CD4-positive, alpha-beta T cell treated with Interleukin-12 subunit alpha and Interleukin-12 subunit beta, for 1 hour (primary cell): Measurements from ENCODE around the gene C3orf70.

Experiments used
- DNase-seq: peaks from one replicate; pipeline ENCODE4 v3.0.0-alpha.2; 2020

C3orf70 gene

DNA sequence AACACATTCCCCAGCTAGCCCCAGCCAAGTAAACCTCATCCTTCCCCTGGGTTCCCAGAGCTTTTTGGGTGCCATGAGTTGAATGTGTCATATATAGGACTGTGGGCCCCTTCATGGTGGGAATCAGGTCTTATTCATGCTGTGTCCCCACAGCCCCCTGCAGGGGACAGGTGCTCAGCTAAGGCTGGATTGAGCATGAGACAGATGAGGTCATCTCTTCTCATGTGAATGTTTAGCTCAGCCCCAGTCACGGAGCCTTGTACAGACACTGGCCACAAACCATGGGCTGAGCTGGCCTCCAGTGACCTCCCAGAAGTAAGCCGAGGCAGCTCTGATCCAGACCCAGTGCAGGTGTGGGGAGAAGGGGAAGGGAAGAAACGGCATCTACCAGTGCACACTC, 70.7 kb downstream of the C3orf70 start:
- DNase-seq: no peak

DNA sequence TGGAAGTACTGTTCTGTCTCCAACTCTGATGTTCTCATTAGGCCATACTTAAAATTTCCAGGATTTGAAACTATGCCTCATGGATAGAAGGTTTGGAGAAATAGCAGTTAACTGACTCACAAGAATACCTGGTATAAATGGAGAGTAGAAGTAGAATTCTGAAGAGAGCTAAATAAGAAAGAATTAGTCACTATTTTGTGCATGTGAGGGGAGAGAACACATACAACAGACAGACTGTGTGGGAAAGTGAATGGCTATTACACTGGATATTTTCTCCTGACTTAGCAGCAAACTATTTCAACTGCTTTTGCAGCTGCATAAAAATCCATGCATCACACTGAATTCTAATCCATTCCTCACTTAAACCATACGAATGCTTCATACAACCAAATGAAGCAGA, 71.3 kb downstream of the C3orf70 start:
- no peak for DNase-seq

DNA sequence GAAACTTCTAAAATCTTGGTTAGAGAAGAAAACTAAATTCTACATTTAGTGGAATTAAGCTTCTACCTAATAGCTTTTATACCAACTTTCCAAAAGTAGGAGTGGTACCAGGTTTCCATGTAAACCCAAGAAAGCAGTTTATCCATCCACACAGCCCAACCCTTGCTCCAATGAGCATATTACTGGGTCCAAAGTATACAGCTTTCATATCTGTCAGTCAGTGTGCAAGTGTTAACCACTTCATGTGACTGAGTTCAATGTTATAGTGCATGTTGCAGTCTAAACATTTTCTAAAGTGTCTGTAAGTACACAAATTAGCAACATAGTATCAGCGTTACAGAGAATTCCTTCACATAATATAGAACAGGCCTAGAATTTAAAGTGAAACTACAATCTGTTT, 73.2 kb downstream of the C3orf70 start:
- no peak for DNase-seq

DNA sequence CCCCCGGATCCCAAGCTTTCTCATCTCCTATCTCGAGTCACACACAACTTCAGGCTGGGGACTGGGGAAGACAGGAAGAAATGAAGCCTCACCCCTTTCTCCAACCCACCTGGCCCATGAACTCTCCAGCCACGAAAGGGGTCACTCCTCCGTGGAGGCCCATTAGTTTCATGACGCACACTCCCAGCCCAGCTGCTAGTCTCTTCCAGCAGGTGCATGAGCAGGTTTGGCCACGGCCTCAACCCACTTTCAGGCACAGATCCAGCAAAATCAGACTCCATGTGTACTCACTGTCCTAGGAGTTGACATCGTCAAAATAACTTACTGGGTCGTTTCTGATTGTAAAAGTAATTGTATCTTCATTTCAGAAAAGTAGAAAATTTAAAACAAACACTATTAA, 76.6 kb downstream of the C3orf70 start:
- DNase-seq: no peak

DNA sequence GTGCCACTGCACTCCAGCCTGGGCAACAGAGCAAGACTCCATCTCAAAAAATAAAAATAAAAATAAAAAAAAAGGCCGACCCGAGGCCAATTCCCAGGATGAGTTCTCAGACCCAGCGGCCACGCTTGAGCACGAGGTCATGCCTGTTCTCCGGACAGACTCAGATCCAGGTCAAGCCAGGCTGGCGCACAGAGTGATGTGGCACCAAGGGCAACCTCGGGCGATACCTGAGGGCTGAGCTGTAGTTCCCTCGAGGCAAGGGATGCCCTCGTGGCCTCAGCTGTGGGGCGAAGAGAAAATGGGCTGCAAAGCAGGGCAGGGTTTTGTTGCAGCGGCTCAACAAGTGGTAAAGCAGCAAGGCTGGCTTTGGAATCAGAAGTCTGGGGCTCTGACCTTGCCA, 77.3 kb downstream of the C3orf70 start:
- DNase-seq: no peak

DNA sequence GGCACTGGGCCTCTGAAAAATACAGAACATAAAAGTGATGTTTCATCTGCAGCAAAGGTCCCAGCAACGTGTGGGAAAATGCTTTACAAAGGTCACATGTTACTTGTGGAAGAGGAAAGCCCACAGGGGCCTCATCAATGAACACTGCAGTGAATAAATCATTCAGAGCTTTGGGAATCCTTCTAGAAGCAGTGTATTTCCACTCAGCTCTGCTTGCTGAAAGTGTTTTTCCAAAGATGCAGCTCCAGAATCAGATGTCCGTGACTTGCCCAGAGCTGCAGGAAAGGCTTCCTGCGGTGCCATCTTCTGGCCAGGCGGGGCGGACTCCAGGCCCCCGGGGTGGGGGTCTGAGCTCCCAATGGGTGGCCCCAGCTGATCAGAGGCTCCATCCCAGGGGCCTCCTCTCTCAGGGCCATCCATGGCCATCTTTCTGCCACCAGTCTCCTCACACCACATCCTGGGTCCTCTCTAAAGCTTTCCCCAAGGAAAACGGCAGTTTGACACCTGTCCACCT, 81.5 kb downstream of the C3orf70 start:
- DNase-seq: no peak

DNA sequence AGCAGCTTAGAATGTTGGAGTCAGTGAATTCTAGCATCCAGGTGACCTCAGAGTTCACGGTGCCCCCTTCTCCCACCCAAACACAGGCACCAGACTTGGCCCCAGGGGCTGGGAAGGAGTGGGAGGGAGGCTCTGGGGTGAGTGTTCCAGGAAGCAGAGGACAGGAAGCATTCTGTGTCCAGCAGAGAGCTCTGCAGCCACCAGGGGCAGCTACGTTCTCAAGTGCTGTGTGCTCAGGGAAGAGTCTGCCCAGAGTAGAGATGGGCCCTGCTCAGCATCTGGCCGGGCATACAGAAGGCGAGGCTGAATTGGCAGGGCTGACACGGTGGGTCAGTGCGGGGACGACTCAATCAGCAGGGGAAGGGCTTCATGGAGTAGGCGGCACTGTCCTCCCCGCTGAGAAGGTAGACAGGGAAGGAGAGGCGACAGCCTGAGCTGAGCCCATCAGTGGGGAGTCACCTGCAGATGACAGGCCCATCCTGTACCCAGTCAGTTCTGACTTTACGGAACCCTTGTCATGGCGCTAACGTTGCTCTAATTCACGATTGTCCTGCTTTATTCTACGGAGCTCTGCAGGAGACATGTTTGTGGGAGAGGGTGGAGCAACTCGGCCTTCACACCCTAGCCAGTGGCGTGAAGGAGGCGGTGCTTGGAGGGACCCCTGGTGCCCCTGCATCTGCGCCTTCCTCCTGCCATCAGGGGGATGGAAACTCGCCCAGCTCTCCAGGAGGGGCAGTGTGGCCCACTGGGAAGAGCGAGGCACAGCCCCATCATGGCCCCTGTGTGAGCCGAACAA, 82.2 kb downstream of the C3orf70 start:
- no peak for DNase-seq

DNA sequence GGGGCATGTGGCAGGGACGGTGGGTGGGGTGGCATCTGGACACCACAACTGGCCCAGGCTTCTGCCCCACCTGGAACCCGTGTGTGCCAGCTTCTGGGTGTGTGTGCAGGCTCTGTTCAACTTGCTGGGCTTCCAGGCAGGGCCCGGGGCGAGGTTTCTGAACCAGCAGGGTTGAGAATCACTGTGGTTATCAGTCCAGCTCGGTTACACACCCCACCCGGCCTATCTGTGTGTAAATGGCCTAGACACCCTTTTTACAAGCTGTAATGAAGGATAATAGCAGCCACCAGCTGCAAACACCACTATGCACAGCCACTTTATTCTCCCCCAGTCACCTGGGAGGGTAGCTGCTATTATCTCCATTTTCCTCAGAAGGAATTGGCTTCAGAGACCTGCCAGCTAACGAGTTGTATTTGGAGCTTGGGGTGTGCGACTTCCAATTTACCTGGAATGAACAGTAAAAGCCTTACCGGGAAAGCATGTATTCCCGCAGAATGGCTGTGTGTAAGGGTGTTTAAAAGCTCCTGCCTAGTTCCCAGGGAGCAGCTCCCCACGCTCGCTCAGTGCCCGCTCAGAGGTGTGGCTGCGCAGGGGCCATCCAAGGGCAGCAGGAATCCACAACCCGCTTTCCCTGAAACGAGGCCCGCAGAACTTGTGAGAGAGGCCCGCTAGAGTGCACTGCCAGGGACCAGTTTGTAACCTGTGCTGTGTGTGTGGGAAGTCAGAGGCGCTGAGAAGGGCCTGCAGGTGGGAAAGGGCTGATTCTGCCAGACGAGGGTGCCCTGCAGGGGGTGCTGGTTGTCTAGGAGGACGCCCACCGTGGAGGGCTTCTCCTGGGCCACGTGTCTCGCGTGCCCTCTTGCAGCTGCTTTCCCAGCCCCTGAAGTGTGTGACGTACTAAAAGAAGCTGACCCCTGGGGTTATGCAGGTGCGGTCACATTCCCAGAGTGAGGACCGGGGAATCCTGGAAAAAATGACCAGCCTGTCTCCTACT, 83.5 kb downstream of the C3orf70 start:
- no peak for DNase-seq

DNA sequence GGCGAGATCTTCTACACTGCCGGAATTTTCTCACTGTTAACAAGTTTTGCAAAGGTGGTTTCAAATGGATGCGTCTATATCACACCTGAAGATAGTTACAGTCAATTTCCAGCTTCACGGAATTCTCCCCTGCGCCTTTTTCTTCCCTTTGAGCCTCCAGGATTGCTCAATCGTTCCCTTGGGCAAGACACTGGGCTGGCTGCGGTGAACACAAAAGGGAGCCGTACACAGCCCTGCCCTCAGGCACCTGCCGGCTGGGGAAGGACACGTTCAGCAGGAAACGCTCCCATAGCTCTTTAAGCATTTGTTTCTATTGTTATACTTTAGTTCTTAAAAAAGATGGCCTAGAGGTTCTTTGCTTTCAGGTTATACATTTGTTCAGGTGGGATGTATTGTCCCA, 85.7 kb downstream of the C3orf70 start:
- DNase-seq: no peak

DNA sequence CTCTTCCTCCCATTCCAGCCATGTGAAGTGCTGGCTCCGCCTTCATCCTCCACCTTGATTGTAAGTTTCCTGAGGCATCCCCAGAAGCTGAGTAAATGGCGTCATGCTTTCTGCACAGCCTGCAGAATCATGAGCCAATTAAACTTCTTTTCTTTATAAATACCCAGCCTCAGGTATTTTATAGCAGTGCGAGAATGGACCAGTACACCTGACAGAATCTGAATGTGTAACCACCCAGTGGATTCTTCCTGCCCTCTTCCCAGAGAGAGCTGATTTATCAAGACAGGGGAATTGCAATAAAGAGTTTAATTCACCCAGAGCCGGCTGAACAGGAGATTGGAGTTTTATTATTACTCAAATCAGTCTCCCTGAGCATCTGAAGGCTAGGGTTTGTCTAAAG, 86.6 kb downstream of the C3orf70 start:
- DNase-seq: no peak

DNA sequence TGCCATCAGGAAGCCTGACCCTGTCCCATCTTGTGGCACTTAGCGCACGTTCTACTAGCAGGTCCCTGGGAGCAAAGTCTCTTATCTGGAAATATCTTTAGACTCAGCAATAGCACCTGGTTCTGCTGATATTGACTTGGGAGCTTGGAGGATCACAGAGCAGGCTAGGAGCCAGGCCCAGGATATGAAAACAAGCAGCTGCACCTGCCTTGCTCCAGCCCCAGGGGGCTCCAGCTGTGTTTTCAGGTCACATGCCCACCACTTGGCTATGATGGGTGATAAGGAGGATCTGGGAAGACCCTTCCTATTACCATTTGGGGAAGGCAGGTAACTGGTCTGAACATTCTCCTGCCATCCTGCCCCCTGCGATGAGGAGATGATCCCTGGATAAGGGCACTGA, 87.8 kb downstream of the C3orf70 start:
- DNase-seq: no peak

DNA sequence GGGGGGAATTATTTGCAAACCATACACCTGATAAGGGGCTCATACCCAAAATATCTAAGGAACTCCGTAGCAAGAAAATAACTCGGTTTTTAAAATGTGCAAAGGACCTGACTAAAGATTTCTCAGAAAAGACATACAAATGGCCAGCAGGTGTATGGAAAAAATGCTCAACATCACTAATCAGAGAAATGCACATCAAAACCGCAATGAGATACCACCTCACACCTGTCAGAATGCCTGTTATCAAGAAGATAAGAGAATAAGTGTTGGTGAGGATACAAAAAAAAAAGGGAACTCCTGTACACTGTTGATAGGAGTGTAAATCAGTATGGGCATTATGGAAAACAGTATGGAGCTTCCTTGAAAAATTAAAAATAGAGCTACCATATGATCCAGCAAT, 89.4 kb downstream of the C3orf70 start:
- no peak for DNase-seq

DNA sequence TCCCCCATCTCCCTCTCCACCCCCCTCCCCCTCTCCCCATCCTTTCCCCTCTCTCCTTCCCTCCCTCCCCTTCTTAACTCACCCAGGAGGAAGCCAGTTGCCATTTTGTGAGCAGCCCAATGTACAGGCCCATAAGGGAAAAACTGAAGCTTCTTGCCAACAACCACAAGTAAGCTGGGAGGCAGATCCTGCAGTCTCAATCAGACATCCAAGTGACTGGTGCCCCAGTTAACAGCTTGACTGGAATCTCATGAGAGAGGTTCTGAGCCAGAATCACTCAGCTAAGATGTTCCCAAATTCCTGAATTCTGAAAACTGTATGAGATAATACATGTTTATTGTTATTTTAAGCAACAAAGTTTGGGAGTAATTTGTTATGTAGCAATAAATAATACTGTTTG, 90.7 kb downstream of the C3orf70 start:
- DNase-seq: no peak

DNA sequence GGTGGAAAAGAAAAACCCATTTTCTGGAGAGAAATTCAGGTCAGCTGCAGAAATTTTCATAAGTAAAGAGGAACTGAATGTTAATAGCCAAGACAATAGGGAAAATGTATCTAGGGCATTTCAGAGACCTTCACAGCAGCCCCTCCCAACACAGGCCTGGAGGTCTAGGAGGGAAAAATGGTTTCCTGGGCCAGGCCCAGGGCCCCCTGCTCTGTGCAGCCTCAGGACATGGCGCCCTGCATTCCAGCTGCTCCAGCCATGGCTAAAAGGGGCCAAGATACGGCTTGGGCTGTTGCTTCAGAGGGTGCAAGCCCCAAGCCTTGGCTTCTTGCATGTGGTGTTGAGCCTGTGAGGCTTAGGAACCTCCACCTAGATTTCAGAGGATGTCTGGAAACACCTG, 92.2 kb downstream of the C3orf70 start:
- no peak for DNase-seq

DNA sequence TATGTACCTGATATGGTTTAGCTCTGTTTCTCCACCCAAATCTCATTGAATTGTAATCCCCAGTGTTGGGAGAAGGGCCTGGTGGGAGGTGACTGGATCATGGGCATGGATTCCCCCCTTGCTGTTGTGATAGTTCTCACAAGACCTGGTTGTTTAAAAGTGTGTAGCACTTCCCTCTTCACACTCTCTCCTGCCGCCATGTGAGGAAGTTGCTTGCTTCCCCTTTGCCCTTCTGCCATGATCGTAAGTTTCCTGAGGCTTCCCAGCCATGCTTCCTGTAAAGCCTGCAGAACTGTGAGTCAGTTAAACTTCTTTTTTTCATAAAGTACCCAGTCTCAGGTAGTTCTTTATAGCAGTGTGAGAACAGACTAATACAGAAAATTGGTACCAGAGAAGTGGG, 93.1 kb downstream of the C3orf70 start:
- DNase-seq: no peak

DNA sequence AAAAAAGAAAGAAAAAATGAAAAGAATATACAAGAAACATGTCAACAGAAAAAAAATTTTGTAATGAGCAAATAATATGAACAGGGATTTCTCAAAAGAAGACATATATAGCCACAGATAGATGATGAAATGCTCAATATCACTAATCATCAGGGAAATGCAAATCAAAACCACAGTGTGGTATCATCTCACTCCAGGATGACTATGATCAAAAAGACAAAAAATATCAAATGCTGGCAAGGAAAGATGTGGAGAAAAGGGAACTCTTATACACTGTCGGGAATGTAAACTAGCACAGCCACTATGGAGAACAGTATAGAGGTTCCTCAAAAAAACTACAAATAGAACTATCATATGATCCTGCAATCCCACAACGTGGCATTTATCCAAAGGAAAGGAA, 94.1 kb downstream of the C3orf70 start:
- DNase-seq: no peak

DNA sequence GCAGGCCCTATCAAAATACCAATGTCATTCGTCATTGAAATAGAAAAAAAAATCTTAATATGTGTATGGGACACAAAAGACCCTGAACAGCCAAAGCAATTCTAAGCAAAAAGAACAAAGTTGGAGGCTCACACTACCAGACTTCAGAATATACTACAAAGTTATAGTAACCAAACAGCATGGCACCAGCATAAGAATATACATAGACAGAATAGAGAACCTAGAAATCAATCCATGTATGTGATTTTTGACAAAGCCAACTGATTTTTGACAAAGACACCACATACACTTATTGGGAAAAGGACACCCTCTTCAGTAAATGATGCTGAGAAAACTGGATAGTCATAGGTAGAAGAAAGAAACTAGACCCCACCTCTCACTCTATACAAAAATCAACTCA, 95.0 kb downstream of the C3orf70 start:
- no peak for DNase-seq

DNA sequence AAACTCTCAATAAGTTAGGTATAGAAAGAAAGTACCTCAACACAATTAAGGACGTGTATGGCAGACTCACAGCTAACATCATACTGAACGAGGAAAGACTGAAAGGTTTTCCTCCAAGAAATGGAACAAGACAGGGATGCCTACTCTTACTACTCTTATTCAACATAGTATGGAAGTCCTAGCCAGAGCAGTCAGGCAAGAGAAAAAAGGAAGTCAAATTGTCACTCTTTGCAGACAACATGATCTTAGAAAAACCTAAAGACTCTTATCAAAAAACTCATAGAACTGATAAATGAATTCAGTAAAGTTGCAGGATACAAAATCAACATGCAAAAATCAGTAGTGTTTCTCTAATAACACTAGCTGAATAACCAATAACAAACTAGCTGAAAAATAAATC, 96.0 kb downstream of the C3orf70 start:
- no peak for DNase-seq

DNA sequence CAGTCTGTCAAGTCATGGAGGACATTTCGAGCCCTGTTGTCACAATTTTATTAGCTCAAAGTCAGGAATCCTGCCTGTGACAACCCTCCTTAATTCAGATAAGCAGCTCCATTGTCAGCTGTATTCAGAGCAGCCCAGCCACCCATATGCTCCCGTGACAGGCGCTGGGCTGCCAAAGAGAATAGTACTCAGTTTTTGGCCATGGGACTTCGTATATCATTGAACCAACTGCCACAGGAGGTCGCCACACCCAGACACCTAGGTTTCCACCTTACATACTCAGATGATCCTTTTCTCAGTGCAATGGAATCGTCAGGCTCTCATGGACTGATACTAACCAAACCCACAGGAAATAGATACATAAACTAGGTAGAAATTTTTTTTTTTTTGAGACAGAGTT, 100.2 kb downstream of the C3orf70 start:
- no peak for DNase-seq

DNA sequence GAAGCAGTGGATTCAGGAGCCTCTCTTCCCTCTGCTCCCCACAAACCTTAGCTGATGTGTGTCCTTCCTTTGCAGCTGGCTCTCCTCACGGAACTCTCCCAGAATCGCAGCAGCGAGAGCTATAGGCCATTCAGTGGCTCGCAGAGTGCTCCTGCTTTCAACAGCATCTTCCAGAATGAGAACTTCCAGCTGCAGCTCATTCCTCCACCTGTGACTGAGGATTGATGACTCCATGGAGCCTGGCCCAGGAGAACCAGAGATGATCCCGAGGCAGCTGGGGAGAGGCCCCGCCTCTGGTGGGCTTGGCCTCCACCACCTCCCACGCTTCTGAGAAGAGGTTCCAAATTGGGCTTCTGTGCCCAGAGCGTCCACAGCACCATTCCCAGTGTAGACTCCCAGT, 101.1 kb downstream of the C3orf70 start:
- no peak for DNase-seq

DNA sequence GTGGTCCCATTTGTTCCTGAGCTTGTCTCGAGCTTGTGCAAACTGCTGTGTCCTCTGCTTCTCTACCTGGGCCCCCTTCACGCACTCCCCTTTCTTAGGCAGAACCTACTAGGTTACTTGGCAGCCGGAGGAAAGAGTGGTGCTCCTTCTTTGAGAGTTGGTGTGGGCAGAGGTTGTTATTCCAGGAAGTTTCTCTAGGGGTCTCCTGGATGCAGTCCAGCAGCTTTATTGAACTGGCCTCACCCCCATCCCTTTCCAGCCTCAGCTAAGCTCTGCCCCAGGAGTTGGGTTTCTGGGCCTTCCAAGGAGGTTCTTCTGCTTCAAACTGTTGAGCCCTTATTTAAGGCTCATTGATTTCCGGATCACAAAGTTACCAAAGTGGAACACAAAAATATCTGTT, 103.2 kb downstream of the C3orf70 start:
- no peak for DNase-seq

DNA sequence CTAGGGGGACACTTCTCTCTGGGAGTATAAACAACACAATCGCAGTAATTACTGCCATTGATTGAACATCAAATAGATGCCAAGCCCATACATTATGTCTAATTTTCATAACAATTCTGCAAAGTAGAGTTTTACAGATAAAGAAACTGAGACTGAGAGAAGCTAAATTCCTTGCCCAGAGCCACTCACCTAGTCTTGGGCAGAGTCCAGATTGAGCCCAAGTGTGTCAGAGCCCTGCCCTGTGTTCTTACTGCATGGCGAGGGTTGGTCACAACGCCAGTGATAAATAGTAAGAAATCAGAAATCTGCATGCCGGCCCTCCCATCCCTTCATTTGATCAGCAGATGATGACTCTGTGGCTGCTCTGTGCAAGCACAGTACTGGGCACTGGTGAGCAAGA, 106.3 kb downstream of the C3orf70 start:
- DNase-seq: no peak

DNA sequence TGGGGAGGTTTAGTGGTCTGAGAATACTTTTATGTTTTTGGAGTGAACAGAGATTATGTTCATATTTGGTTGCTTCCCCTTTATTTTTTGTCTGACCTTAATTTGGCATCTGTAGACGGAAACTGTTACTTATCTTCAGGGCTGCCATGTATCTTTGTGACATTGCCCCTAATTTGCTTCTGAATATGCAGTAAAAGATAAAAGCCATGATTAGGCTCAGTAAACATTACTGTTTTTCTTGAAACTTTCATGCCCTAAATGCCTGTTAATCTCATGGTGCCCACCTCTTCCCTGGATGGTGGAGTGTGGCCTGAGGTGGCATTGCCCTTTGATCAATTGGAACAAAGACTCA, 106.7 kb downstream of the C3orf70 start:
- no peak for DNase-seq
